ENCODE data around the gene PIR. TPM values are rescaled to one million over a fixed set of nuclear protein-coding genes. Genes with fewer than 3 reads are reported as not detected.

PIR gene
- 9.9 TPM for polyA plus RNA-seq (2013)

GRCh38 chrX:15493118-15493962, at the start of gene PIR:
PIR (minus strand) TSS chrX:15493333; CDS start chrX:15491257, 2,076 bp downstream.
- CTCF ChIA-PET, result interaction anchor here (1.1 to 3.1 kb wide), 6 partner anchors 23 to 146 kb away, joined by 3 to 10 read pairs (median 4); no protein-coding TSS in a partner anchor
- peaks cover 0 to 32% (median 0%) of the 10 kb centered on the region in 5 experiments for H3K27me3 ChIP-seq (replicated peaks in 2 of 5; ENCODE audit: control insufficient read depth in 4 of 5, insufficient read depth in 5 of 5, low read length in 4 of 5)
- H3K4me1 ChIP-seq (ENCODE audit: control extremely low read depth in 1 of 4, control insufficient read depth in 4 of 4, insufficient read depth in 4 of 4, low read length in 3 of 4), result peaks cover 0 to 10% (median 4%) of the 10 kb centered on the region in 4 experiments
- peak within 1 kb of the TSS in 1 of 2 experiments; percentile 56 for H3K27ac ChIP-seq (ENCODE audit: insufficient read depth in 1 of 2, low read depth in 1 of 2, low read length in 2 of 2, poor library complexity in 1 of 2, severe bottlenecking in 2 of 2)
- WGBS (ENCODE audit: insufficient coverage), result 14% methylated on average over 41 of the region's 47 CpGs
- peak; percentile 69 to 83 (median 80) for DNase-seq
- peak within 1 kb of the TSS; percentile 42 to 74 (median 59) for H3K4me3 ChIP-seq (ENCODE audit: control insufficient read depth in 1 of 7, extremely low read depth in 1 of 7, insufficient read depth in 4 of 7, low read depth in 2 of 7, low read length in 6 of 7)
- H3K36me3 ChIP-seq (ENCODE audit: control insufficient read depth in 4 of 4, insufficient read depth in 4 of 4, low read length in 3 of 4), result no peaks in the 10 kb centered on the region
- POLR2A ChIA-PET, result no interaction called here
- no peaks in the 10 kb centered on the region for H3K9me3 ChIP-seq (ENCODE audit: control extremely low read depth in 1 of 5, control insufficient read depth in 4 of 5, insufficient read depth in 2 of 5, low read depth in 1 of 5, low read length in 4 of 5)

GRCh38 chrX:15530318-15530717, 37.2 kb upstream of the PIR start:
- CTCF ChIA-PET, result no interaction called here
- POLR2A ChIA-PET, result no interaction called here
- Histone ChIP-seq H3K9me3 (ENCODE audit: control extremely low read depth in 1 of 5, control insufficient read depth in 4 of 5, insufficient read depth in 2 of 5, low read depth in 1 of 5, low read length in 4 of 5) (no peaks in the 10 kb centered on the region), H3K36me3 (ENCODE audit: control insufficient read depth in 4 of 4, insufficient read depth in 4 of 4, low read length in 3 of 4) (no peaks in the 10 kb centered on the region), H3K4me3 (ENCODE audit: control insufficient read depth in 1 of 7, extremely low read depth in 1 of 7, insufficient read depth in 4 of 7, low read depth in 2 of 7, low read length in 6 of 7) (no peak overlapping the region), H3K27ac (ENCODE audit: insufficient read depth in 1 of 2, low read depth in 1 of 2, low read length in 2 of 2, poor library complexity in 1 of 2, severe bottlenecking in 2 of 2) (no peak overlapping the region), H3K4me1 (ENCODE audit: control extremely low read depth in 1 of 4, control insufficient read depth in 4 of 4, insufficient read depth in 4 of 4, low read length in 3 of 4) (peaks cover 0 to 2% (median 0%) of the 10 kb centered on the region in 4 experiments), H3K27me3 (replicated peaks in 2 of 5; ENCODE audit: control insufficient read depth in 4 of 5, insufficient read depth in 5 of 5, low read length in 4 of 5) (peaks cover 0 to 7% (median 0%) of the 10 kb centered on the region in 5 experiments)
- DNase-seq, result no peak
- 81% methylated on average over 4 of the region's 6 CpGs for WGBS (ENCODE audit: insufficient coverage)

- H3K4me3 ChIP-seq (ENCODE audit: control insufficient read depth in 1 of 7, extremely low read depth in 1 of 7, insufficient read depth in 4 of 7, low read depth in 2 of 7, low read length in 6 of 7), result no peak overlapping the region
- no peaks in the 10 kb centered on the region for H3K36me3 ChIP-seq (ENCODE audit: control insufficient read depth in 4 of 4, insufficient read depth in 4 of 4, low read length in 3 of 4)
- DNase-seq, result no peak
- H3K27ac ChIP-seq (ENCODE audit: insufficient read depth in 1 of 2, low read depth in 1 of 2, low read length in 2 of 2, poor library complexity in 1 of 2, severe bottlenecking in 2 of 2), result no peak overlapping the region
- H3K4me1 ChIP-seq (ENCODE audit: control extremely low read depth in 1 of 4, control insufficient read depth in 4 of 4, insufficient read depth in 4 of 4, low read length in 3 of 4), result peaks cover 0 to 5% (median 0%) of the 10 kb centered on the region in 4 experiments
- CTCF ChIA-PET, result interaction anchor here (1.2 kb wide), 1 partner anchor 58 kb away, joined by 3 read pairs; no protein-coding TSS in a partner anchor
- POLR2A ChIA-PET, result no interaction called here
- no peaks in the 10 kb centered on the region for H3K9me3 ChIP-seq (ENCODE audit: control extremely low read depth in 1 of 5, control insufficient read depth in 4 of 5, insufficient read depth in 2 of 5, low read depth in 1 of 5, low read length in 4 of 5)
- H3K27me3 ChIP-seq (replicated peaks in 2 of 5; ENCODE audit: control insufficient read depth in 4 of 5, insufficient read depth in 5 of 5, low read length in 4 of 5), result peaks cover 0 to 7% (median 0%) of the 10 kb centered on the region in 5 experiments
Measured at GRCh38 chrX:15529165-15529564, 36.0 kb upstream of the PIR start.

- Histone ChIP-seq H3K9me3 (ENCODE audit: control extremely low read depth in 1 of 5, control insufficient read depth in 4 of 5, insufficient read depth in 2 of 5, low read depth in 1 of 5, low read length in 4 of 5) (no peaks in the 10 kb centered on the region), H3K36me3 (ENCODE audit: control insufficient read depth in 4 of 4, insufficient read depth in 4 of 4, low read length in 3 of 4) (no peaks in the 10 kb centered on the region), H3K4me3 (ENCODE audit: control insufficient read depth in 1 of 7, extremely low read depth in 1 of 7, insufficient read depth in 4 of 7, low read depth in 2 of 7, low read length in 6 of 7) (no peak overlapping the region), H3K27me3 (replicated peaks in 2 of 5; ENCODE audit: control insufficient read depth in 4 of 5, insufficient read depth in 5 of 5, low read length in 4 of 5) (peaks cover 0 to 9% (median 0%) of the 10 kb centered on the region in 5 experiments), H3K27ac (ENCODE audit: insufficient read depth in 1 of 2, low read depth in 1 of 2, low read length in 2 of 2, poor library complexity in 1 of 2, severe bottlenecking in 2 of 2) (no peak overlapping the region), H3K4me1 (ENCODE audit: control extremely low read depth in 1 of 4, control insufficient read depth in 4 of 4, insufficient read depth in 4 of 4, low read length in 3 of 4) (peaks cover 0 to 5% (median 0%) of the 10 kb centered on the region in 4 experiments)
- ChIA-PET CTCF (no interaction called here), POLR2A (no interaction called here)
- DNase-seq, result no peak
- 64% methylated on average over 5 of the region's 8 CpGs for WGBS (ENCODE audit: insufficient coverage)
Measured at GRCh38 chrX:15525664-15526416, 32.7 kb upstream of the PIR start.

- Histone ChIP-seq H3K4me3 (ENCODE audit: control insufficient read depth in 1 of 7, extremely low read depth in 1 of 7, insufficient read depth in 4 of 7, low read depth in 2 of 7, low read length in 6 of 7) (no peak overlapping the region), H3K4me1 (ENCODE audit: control extremely low read depth in 1 of 4, control insufficient read depth in 4 of 4, insufficient read depth in 4 of 4, low read length in 3 of 4) (peaks cover 0 to 5% (median 0%) of the 10 kb centered on the region in 4 experiments), H3K36me3 (ENCODE audit: control insufficient read depth in 4 of 4, insufficient read depth in 4 of 4, low read length in 3 of 4) (no peaks in the 10 kb centered on the region), H3K9me3 (ENCODE audit: control extremely low read depth in 1 of 5, control insufficient read depth in 4 of 5, insufficient read depth in 2 of 5, low read depth in 1 of 5, low read length in 4 of 5) (no peaks in the 10 kb centered on the region), H3K27ac (ENCODE audit: insufficient read depth in 1 of 2, low read depth in 1 of 2, low read length in 2 of 2, poor library complexity in 1 of 2, severe bottlenecking in 2 of 2) (no peak overlapping the region), H3K27me3 (replicated peaks in 2 of 5; ENCODE audit: control insufficient read depth in 4 of 5, insufficient read depth in 5 of 5, low read length in 4 of 5) (peaks cover 0 to 6% (median 0%) of the 10 kb centered on the region in 5 experiments)
- no peak for DNase-seq
- ChIA-PET CTCF (no interaction called here), POLR2A (no interaction called here)
Measured at GRCh38 chrX:15524417-15524816, 31.3 kb upstream of the PIR start.

DNA sequence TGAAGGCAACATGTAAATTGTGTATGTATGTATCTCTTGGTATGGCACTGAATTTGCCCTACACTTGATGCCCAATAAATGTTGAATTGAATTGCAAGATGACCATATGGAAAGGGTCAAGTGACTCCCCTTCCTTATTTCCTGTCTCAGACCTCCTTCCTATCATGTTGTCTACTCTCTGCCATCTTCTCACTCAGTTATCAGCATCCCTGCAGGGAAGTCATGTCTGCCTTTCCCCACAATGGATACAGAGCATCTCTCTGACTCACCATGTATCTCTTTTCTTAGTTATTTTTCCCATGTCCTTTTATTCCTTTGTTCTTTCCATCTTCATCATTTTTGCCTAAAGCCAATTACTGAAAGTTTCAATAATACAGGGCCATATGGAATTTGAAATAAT, 30.0 kb upstream of the PIR start:
- Histone ChIP-seq H3K27ac (ENCODE audit: insufficient read depth in 1 of 2, low read depth in 1 of 2, low read length in 2 of 2, poor library complexity in 1 of 2, severe bottlenecking in 2 of 2) (no peak overlapping the region), H3K9me3 (ENCODE audit: control extremely low read depth in 1 of 5, control insufficient read depth in 4 of 5, insufficient read depth in 2 of 5, low read depth in 1 of 5, low read length in 4 of 5) (no peaks in the 10 kb centered on the region), H3K4me1 (ENCODE audit: control extremely low read depth in 1 of 4, control insufficient read depth in 4 of 4, insufficient read depth in 4 of 4, low read length in 3 of 4) (peaks cover 0 to 3% (median 0%) of the 10 kb centered on the region in 4 experiments), H3K36me3 (ENCODE audit: control insufficient read depth in 4 of 4, insufficient read depth in 4 of 4, low read length in 3 of 4) (no peaks in the 10 kb centered on the region), H3K4me3 (ENCODE audit: control insufficient read depth in 1 of 7, extremely low read depth in 1 of 7, insufficient read depth in 4 of 7, low read depth in 2 of 7, low read length in 6 of 7) (no peak overlapping the region), H3K27me3 (replicated peaks in 2 of 5; ENCODE audit: control insufficient read depth in 4 of 5, insufficient read depth in 5 of 5, low read length in 4 of 5) (peaks cover 0 to 6% (median 0%) of the 10 kb centered on the region in 5 experiments)
- CTCF ChIA-PET, result no interaction called here
- DNase-seq, result no peak
- POLR2A ChIA-PET, result no interaction called here

DNA sequence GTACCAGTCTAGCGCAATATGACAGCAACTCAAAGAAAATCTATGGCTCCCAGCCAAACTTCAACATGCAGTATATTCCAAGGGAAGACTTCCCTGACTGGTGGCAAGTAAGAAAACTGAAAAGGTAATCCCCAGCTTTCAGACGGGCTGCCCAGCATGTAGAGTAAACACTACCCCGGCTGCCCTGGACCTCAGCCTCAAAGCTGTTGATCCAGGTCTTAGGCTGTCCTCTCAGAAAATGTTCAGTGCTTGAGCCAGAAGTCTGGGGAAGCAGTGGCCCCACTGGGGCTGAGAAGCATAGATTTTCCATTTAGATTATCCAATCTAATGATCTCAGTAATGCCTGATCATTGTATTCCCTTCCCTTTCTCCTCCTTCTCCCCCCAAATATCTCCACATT, 29.3 kb upstream of the PIR start:
- 89% methylated on average over 3 of the region's 3 CpGs for WGBS (ENCODE audit: insufficient coverage)
- DNase-seq, result no peak
- Histone ChIP-seq H3K27ac (ENCODE audit: insufficient read depth in 1 of 2, low read depth in 1 of 2, low read length in 2 of 2, poor library complexity in 1 of 2, severe bottlenecking in 2 of 2) (no peak overlapping the region), H3K4me1 (ENCODE audit: control extremely low read depth in 1 of 4, control insufficient read depth in 4 of 4, insufficient read depth in 4 of 4, low read length in 3 of 4) (peaks cover 0 to 3% (median 0%) of the 10 kb centered on the region in 4 experiments), H3K36me3 (ENCODE audit: control insufficient read depth in 4 of 4, insufficient read depth in 4 of 4, low read length in 3 of 4) (no peaks in the 10 kb centered on the region), H3K9me3 (ENCODE audit: control extremely low read depth in 1 of 5, control insufficient read depth in 4 of 5, insufficient read depth in 2 of 5, low read depth in 1 of 5, low read length in 4 of 5) (no peaks in the 10 kb centered on the region), H3K4me3 (ENCODE audit: control insufficient read depth in 1 of 7, extremely low read depth in 1 of 7, insufficient read depth in 4 of 7, low read depth in 2 of 7, low read length in 6 of 7) (no peak overlapping the region), H3K27me3 (replicated peaks in 2 of 5; ENCODE audit: control insufficient read depth in 4 of 5, insufficient read depth in 5 of 5, low read length in 4 of 5) (peaks cover 0 to 6% (median 0%) of the 10 kb centered on the region in 5 experiments)
- ChIA-PET POLR2A (no interaction called here), CTCF (no interaction called here)
